GM12873 (cell line): ENCODE data around the gene ZNF350.

Experiments
- TF ChIP-seq, protein P1 (sequence below): IDR thresholded peaks from 2 replicates; pipeline ENCODE4 v1.5.1; 2012; ENCODE audit warnings: low read depth, mild to moderate bottlenecking, moderate library complexity, low read length, control low read depth; ENCODE audit not compliant: insufficient read depth; ENCODE audit errors: missing control alignments

The ZNF350 gene

GRCh38 chr19:51944798-51945552, 41.7 kb downstream of the ZNF350 start:
- TF ChIP-seq, protein P1, sequence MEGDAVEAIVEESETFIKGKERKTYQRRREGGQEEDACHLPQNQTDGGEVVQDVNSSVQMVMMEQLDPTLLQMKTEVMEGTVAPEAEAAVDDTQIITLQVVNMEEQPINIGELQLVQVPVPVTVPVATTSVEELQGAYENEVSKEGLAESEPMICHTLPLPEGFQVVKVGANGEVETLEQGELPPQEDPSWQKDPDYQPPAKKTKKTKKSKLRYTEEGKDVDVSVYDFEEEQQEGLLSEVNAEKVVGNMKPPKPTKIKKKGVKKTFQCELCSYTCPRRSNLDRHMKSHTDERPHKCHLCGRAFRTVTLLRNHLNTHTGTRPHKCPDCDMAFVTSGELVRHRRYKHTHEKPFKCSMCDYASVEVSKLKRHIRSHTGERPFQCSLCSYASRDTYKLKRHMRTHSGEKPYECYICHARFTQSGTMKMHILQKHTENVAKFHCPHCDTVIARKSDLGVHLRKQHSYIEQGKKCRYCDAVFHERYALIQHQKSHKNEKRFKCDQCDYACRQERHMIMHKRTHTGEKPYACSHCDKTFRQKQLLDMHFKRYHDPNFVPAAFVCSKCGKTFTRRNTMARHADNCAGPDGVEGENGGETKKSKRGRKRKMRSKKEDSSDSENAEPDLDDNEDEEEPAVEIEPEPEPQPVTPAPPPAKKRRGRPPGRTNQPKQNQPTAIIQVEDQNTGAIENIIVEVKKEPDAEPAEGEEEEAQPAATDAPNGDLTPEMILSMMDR, result no peak

GRCh38 chr19:51938936-51939335, 47.7 kb downstream of the ZNF350 start:
- TF ChIP-seq, protein P1, result no peak

GRCh38 chr19:51931921-51932320, 54.7 kb downstream of the ZNF350 start:
- TF ChIP-seq, protein P1, result no peak

DNA sequence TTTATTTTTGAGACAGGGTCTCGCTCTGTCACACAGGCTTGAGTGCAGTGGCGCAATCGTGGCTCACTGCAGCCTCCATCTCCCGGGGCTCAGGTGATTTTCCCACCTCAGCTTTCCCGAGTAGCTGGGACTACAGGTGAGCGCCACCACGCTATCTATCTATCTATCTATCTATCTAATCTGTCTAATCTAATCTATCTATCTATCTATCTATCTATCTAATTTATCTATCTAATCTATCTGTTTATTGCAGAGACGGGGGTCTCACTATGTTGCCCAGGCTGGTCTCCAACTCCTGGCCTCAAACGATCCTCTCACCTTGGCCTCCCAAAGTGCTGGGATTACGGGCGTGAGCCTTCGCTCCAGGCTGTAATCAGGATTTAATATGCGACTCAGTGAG, 58.8 kb downstream of the ZNF350 start:
- TF ChIP-seq, protein P1, result no peak

GRCh38 chr19:51926784-51927741, 59.6 kb downstream of the ZNF350 start, which contains the start of gene ZNF613:
TSS of gene ZNF613 (plus strand) at chr19:51927472. CDS start at chr19:51936221, 8,749 bp downstream.
- TF ChIP-seq, protein P1, result peak; percentile 32

- TF ChIP-seq, protein P1, result no peak
Measured at GRCh38 chr19:51926426-51926783, 60.2 kb downstream of the ZNF350 start.

DNA sequence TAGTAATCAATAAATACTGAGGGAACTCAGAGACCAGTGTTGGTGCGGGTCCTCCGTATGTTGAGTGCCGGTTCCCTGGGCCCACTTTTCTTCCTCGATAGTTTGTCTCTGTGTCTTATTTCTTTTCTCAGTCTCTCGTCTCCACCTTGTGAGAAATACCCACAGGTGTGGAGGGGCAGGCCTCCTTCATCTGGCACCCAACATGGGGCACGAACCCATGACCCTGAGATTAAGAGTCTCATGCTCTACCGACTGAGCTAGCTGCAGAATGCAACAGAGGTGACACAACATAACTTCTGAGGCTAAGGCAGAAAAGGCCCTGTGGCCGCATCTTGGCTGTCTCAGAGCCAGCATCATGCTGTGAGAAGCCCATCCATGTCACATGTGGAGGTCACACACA, 64.7 kb downstream of the ZNF350 start:
- TF ChIP-seq, protein P1, result no peak
